ENCODE data around the gene USP6.
"Not testable (repeated sequence)": the region's sequence is repeated elsewhere in the genome, so short reads cannot be mapped to it uniquely, and the experiment has no call there.

The USP6 gene

GRCh38 chr17:5121186-5121841 lies 5.5 kb downstream of the USP6 start:
- Histone ChIP-seq H3K9me3 (no peaks in the 10 kb centered on the region), H3K27me3 (0 out of 2 replicates have a peak, but pooled peaks cover 3% of the 10 kb centered on the region)
- DNase-seq, result no peak

GRCh38 chr17:5122056-5122455 lies 6.2 kb downstream of the USP6 start:
- H3K27me3 ChIP-seq; H3K36me3 ChIP-seq; H3K4me1 ChIP-seq; H3K4me3 ChIP-seq (ENCODE audit: low read depth, low read length); H3K9me3 ChIP-seq; DNase-seq: not testable (repeated sequence)

More at GRCh38 chr17:5121186-5121841, 5.5 kb downstream of the USP6 start:
- H3K4me1 ChIP-seq, result no peaks in the 10 kb centered on the region
- H3K4me3 ChIP-seq (ENCODE audit: low read depth, low read length), result no peak overlapping the region
- no peaks in the 10 kb centered on the region for H3K36me3 ChIP-seq
- TF ChIP-seq CTCF (IDR thresholded peaks at IDR 0.05; ENCODE audit: low read depth, low read length), result no peak

GRCh38 chr17:5122586-5123342 lies 6.9 kb downstream of the USP6 start:
- TF ChIP-seq CTCF (IDR thresholded peaks at IDR 0.05; ENCODE audit: low read depth, low read length), result no peak
- no peak for DNase-seq
- Histone ChIP-seq H3K36me3 (no peaks in the 10 kb centered on the region), H3K9me3 (no peaks in the 10 kb centered on the region), H3K27me3 (0 out of 2 replicates have a peak, but pooled peaks cover 3% of the 10 kb centered on the region), H3K4me1 (no peaks in the 10 kb centered on the region), H3K4me3 (ENCODE audit: low read depth, low read length) (no peak overlapping the region)

- Histone ChIP-seq H3K4me1 (no peaks in the 10 kb centered on the region), H3K36me3 (no peaks in the 10 kb centered on the region), H3K27me3 (no peaks in the 10 kb centered on the region), H3K4me3 (ENCODE audit: low read depth, low read length) (no peak overlapping the region), H3K9me3 (no peaks in the 10 kb centered on the region)
- TF ChIP-seq CTCF (IDR thresholded peaks at IDR 0.05; ENCODE audit: low read depth, low read length), result no peak
- no peak for DNase-seq
Observed at GRCh38 chr17:5123343-5124124, 7.7 kb downstream of the USP6 start.

GRCh38 chr17:5124125-5124760 lies 8.4 kb downstream of the USP6 start:
- not testable (repeated sequence) for H3K27me3 ChIP-seq; H3K4me1 ChIP-seq; H3K4me3 ChIP-seq (ENCODE audit: low read depth, low read length); DNase-seq; H3K9me3 ChIP-seq; H3K36me3 ChIP-seq

- not testable (repeated sequence) for H3K4me1 ChIP-seq; DNase-seq; H3K36me3 ChIP-seq; H3K27me3 ChIP-seq; H3K9me3 ChIP-seq; H3K4me3 ChIP-seq (ENCODE audit: low read depth, low read length)
Observed at GRCh38 chr17:5124896-5125295, 9.1 kb downstream of the USP6 start.

GRCh38 chr17:5126719-5127488 lies 11.1 kb downstream of the USP6 start:
- no peaks in the 10 kb centered on the region for H3K9me3 ChIP-seq
- no peak overlapping the region for H3K4me3 ChIP-seq (ENCODE audit: low read depth, low read length)
- no peaks in the 10 kb centered on the region for H3K27me3 ChIP-seq
- H3K4me1 ChIP-seq, result no peaks in the 10 kb centered on the region
- no peak for TF ChIP-seq CTCF (IDR thresholded peaks at IDR 0.05; ENCODE audit: low read depth, low read length)
- no peak for DNase-seq
- H3K36me3 ChIP-seq, result no peaks in the 10 kb centered on the region
